RWPE1 (cell line): ENCODE measurements around the gene AMH.

Experiments used
- CTCF ChIA-PET: fragments of 350-600 bp; sonication (Branson Sonifier 250); formaldehyde crosslinking; extraction: SDS; loops from one replicate; lab custom pipeline; 2021; lab: Yijun Ruan, JAX
- POLR2A ChIA-PET: fragments of 400-600 bp; formaldehyde crosslinking; extraction: SDS; loops from one replicate; lab custom pipeline; 2020; ENCODE audit warnings: antibody characterized with exemption; ENCODE audit not compliant: low non-redundant PET; lab: Yijun Ruan, JAX
- DNase-seq: peaks from one replicate; pipeline ENCODE4 v3.0.0; 2012; ENCODE audit warnings: low spot score
- H3K27ac ChIP-seq: fragments of 450-650 bp; 2 replicates; pipeline ENCODE4 v1.5.1; 2017
- CTCF ChIP-seq: fragments of 450-650 bp; conservative IDR thresholded peaks from 2 replicates; pipeline ENCODE4 v1.5.1; 2017; ENCODE audit warnings: low read depth, mild to moderate bottlenecking

AMH gene

GRCh38 chr19:2251106-2252054, 2.3 kb downstream of the AMH start:
- ChIA-PET POLR2A (interaction anchor here (0.6 kb wide), 1 partner anchor 13 kb away, joined by 11 read pairs; no protein-coding TSS in a partner anchor), CTCF (no interaction called here)
- TF ChIP-seq CTCF: no peak
- DNase-seq: no peak
- no peak overlapping the region for H3K27ac ChIP-seq

- ChIA-PET POLR2A (no interaction called here), CTCF (no interaction called here)
- no peak for TF ChIP-seq CTCF
- no peak for DNase-seq
- H3K27ac ChIP-seq: no peak overlapping the region
Measured at GRCh38 chr19:2252055-2252796, 3.1 kb downstream of the AMH start.

- POLR2A ChIA-PET: no interaction called here
- no peak for TF ChIP-seq CTCF
Measured at GRCh38 chr19:2252797-2253105, 3.6 kb downstream of the AMH start.

GRCh38 chr19:2253106-2254063, 4.3 kb downstream of the AMH start:
- TF ChIP-seq CTCF: no peak
- no peak for DNase-seq
- ChIA-PET CTCF (interaction anchor here (0.6 to 1.0 kb wide), 2 partner anchors 9 to 101 kb away, joined by 4 to 5 read pairs; no protein-coding TSS in a partner anchor), POLR2A (no interaction called here)
- no peak overlapping the region for H3K27ac ChIP-seq

More at GRCh38 chr19:2252797-2253105, 3.6 kb downstream of the AMH start:
- CTCF ChIA-PET: no interaction called here
- DNase-seq: no peak
- no peak overlapping the region for H3K27ac ChIP-seq

GRCh38 chr19:2254064-2254872, 5.1 kb downstream of the AMH start:
- no peak for DNase-seq
- ChIA-PET CTCF (interaction anchor here (0.6 to 1.0 kb wide), 2 partner anchors 8 to 13 kb away, joined by 4 read pairs; no protein-coding TSS in a partner anchor), POLR2A (no interaction called here)
- no peak for TF ChIP-seq CTCF
- no peak overlapping the region for H3K27ac ChIP-seq
